SK-N-SH treated with all-trans-retinoic acid at 6 μM for 48 hours (cell line): Measurements from ENCODE around the gene CLEC16A.

ENCODE experiments used
- ATAC-seq: fragments of 200-7000 bp; cut with Tn5 transposase; 3 replicates; pipeline ENCODE4 v1.9.1; 2020; ENCODE audit warnings: mild to moderate bottlenecking, moderate library complexity
- BACH2 ChIP-seq: fragments of 250-450 bp; sonication (Bioruptor Pico); IDR thresholded peaks from 2 replicates; pipeline ENCODE4 v1.9.0; 2021; ENCODE audit warnings: mild to moderate bottlenecking, borderline replicate concordance
- CREB5 ChIP-seq: fragments of 250-450 bp; sonication (Bioruptor Pico); IDR thresholded peaks from 2 replicates; pipeline ENCODE4 v1.5.1; 2020; ENCODE audit warnings: low read depth, mild to moderate bottlenecking, moderate library complexity
- CSDC2 ChIP-seq: fragments of 250-450 bp; sonication (Bioruptor Pico); IDR thresholded peaks from 2 replicates; pipeline ENCODE4 v1.5.0; 2020; ENCODE audit warnings: mild to moderate bottlenecking, moderate library complexity
- CSRNP3 ChIP-seq: fragments of 250-450 bp; sonication (Bioruptor Pico); IDR thresholded peaks from 2 replicates; pipeline ENCODE4 v1.5.1; 2021; ENCODE audit warnings: mild to moderate bottlenecking, moderate library complexity
- GLIS3 ChIP-seq: fragments of 250-450 bp; sonication (Bioruptor Pico); IDR thresholded peaks from 2 replicates; pipeline ENCODE4 v1.5.0; 2020; ENCODE audit warnings: mild to moderate bottlenecking, moderate library complexity
- PATZ1 ChIP-seq: fragments of 250-450 bp; sonication (Bioruptor Pico); IDR thresholded peaks from 2 replicates; pipeline ENCODE4 v1.8.0; 2020; ENCODE audit warnings: mild to moderate bottlenecking, moderate library complexity, borderline replicate concordance
- POU6F1 ChIP-seq: fragments of 250-450 bp; sonication (Bioruptor Pico); IDR thresholded peaks from 2 replicates; pipeline ENCODE4 v1.8.0; 2021; ENCODE audit warnings: low read depth, mild to moderate bottlenecking, moderate library complexity, borderline replicate concordance
- PPARA ChIP-seq: fragments of 250-450 bp; sonication (Bioruptor Pico); IDR thresholded peaks from 2 replicates; pipeline ENCODE4 v1.5.0; 2020; ENCODE audit warnings: mild to moderate bottlenecking, borderline replicate concordance
- SNAI2 ChIP-seq: fragments of 250-450 bp; sonication (Bioruptor Pico); IDR thresholded peaks from 2 replicates; pipeline ENCODE4 v1.5.0; 2020; ENCODE audit warnings: mild to moderate bottlenecking, moderate library complexity
- TCF4 ChIP-seq: fragments of 250-450 bp; sonication (Bioruptor Pico); IDR thresholded peaks from 2 replicates; pipeline ENCODE4 v1.8.0; 2021; ENCODE audit warnings: mild to moderate bottlenecking, moderate library complexity, borderline replicate concordance
- TSHZ2 ChIP-seq: fragments of 250-450 bp; sonication (Bioruptor Pico); IDR thresholded peaks from 2 replicates; pipeline ENCODE4 v1.5.0; 2020; ENCODE audit warnings: mild to moderate bottlenecking, moderate library complexity
- ZC3H10 ChIP-seq: fragments of 250-450 bp; sonication (Bioruptor Pico); IDR thresholded peaks from 2 replicates; pipeline ENCODE4 v1.5.1; 2021; ENCODE audit warnings: mild to moderate bottlenecking, moderate library complexity
- ZFP3 ChIP-seq: fragments of 250-450 bp; sonication (Bioruptor Pico); IDR thresholded peaks from 2 replicates; pipeline ENCODE4 v1.5.0; 2020; ENCODE audit warnings: mild to moderate bottlenecking, moderate library complexity
- ZNF565 ChIP-seq: fragments of 450-650 bp; formaldehyde crosslinking; conservative IDR thresholded peaks from 2 replicates; pipeline ENCODE4 v1.5.0; 2020; ENCODE audit warnings: low read depth, mild to moderate bottlenecking, moderate library complexity
- ZNF70 ChIP-seq: fragments of 450-650 bp; formaldehyde crosslinking; IDR thresholded peaks from 2 replicates; pipeline ENCODE4 v1.5.0; 2020; ENCODE audit warnings: mild to moderate bottlenecking, moderate library complexity

Gene CLEC16A

DNA sequence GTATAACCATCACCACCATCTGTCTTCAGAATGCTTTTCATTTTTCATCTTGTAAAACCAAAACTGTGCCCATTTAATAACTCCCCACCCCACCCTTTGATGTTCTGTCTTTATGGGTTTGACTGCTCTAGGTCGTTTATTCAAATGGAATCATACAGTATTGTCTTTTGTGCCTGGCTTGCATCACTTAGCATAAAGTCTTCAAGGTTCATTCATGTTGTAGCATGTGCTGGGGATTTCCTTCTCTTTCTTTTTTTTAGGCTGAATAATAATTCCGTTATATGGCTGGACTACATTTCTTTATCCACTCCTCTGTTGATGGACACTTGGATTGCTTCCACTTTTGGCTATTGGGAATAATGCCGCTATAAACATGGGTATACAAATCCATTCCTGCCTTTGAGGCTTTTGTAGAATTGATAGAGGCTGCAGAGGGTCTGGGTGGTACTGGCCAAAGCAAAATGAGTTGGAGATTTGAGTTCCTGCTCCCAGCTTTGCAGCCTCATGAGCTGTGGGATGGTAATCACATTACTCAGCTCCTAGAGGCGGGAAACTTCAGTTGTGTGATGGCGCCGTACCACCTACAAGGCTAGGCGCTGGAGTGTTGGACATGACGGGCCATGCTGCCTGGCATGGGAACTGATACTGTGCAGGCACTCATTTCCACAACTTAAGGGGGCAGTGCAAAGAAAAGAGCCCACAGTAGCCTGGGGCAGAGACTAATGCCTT lies 64.8 kb downstream of the CLEC16A start:
- TF ChIP-seq TSHZ2 (CRISPR knock-in tag) (no peak), ZNF70 (CRISPR knock-in tag) (no peak), GLIS3 (no peak), ZFP3 (CRISPR knock-in tag) (no peak), PATZ1 (CRISPR knock-in tag) (no peak), TCF4 (CRISPR knock-in tag) (no peak), CSRNP3 (no peak), SNAI2 (CRISPR knock-in tag) (no peak), PPARA (CRISPR knock-in tag) (no peak), BACH2 (CRISPR knock-in tag) (no peak), POU6F1 (CRISPR knock-in tag) (no peak)

DNA sequence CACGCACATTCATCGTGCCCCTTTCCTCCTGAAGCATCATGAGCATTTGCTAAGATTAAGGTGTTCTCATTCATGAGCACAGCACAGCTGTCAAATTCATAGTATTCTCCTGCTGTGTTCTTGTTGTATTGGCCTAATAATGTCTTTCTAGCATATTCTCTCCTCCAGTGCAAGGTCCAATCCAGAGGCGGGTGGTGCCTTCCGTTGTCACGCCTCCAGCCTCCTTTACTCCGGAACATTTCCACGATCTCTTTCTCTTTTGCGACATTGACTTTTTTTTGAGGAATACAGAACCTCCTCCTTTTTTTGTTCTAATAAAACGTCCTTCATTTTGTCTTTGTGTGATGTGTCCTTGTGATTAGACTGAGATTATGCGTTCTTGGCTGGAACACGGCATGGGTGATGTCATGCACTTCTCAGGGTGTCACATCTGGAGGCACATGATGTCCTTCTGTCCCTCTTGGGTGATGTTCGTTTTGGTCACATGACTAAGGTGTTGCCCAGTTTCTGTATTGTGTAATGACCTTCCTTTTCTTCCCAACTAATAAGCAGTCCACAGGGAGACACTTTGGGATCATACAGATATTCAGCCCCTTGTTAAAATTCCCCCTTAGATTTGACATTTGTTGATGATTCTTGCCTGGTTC lies 66.3 kb downstream of the CLEC16A start:
- ATAC-seq = no peak
- no peak for TF ChIP-seq TCF4 (CRISPR knock-in tag)
- no peak for TF ChIP-seq CSRNP3
- TF ChIP-seq SNAI2 (CRISPR knock-in tag) = no peak
- no peak for TF ChIP-seq CREB5 (CRISPR knock-in tag)
- TF ChIP-seq TSHZ2 (CRISPR knock-in tag) = no peak
- no peak for TF ChIP-seq ZC3H10 (CRISPR knock-in tag)
- no peak for TF ChIP-seq ZNF70 (CRISPR knock-in tag)
- no peak for TF ChIP-seq PATZ1 (CRISPR knock-in tag)
- no peak for TF ChIP-seq ZNF565
- TF ChIP-seq CSDC2 (CRISPR knock-in tag) = no peak

More for the DNA sequence above, 64.8 kb downstream of the CLEC16A start:
- ATAC-seq = no peak
